Left cardiac atrium (tissue), 4 donors: ENCODE results near the gene USP37. TPM values are rescaled to one million over a fixed set of nuclear protein-coding genes. Genes with fewer than 3 reads are reported as not detected.

ENCODE experiments used
- ATAC-seq, 2 donors: fragments of 200-7000 bp; cut with Tn5 transposase; one replicate each; pipeline ENCODE4 v1.9.1; 2020; ENCODE audit warnings: mild to moderate bottlenecking in 2 of 2, moderate library complexity in 2 of 2
- DNase-seq: peaks from one replicate; pipeline ENCODE4 v3.0.0-alpha.2; 2020
- intact Hi-C, 2 donors: fragments of 100-400 bp; cut with DNase I; formaldehyde crosslinking; loops; one replicate each; pipeline versions ENCODE4 v1.14.1 to v1.15.1; 2022 to 2023
- total RNA-seq, 2 donors: library from RNA; stranded (reverse); fragmentation: NEBNext Ultra II Directional; extraction: Animal tissue kit (Norgen Biotek cat#: 25700); gene quantifications; one replicate each; pipeline ENCODE4 v1.2.1, GENCODE V29; 2021
- donor health status: DM: no; HTN: yes; CAD: no.
- donor health status: DM: no; HTN: yes; CAD: no; lungs with severe emphysema.
- donor health status: DM: yes; HTN: yes; CAD: no.
- donor health status: Dilated cardiomyopathy.

Gene USP37
- total RNA-seq, 2 donors from 2014 or later = 5.6 to 9.4 TPM

GRCh38 chr2:218500501-218501060 lies 67.6 kb downstream of the USP37 start:
- intact Hi-C loops = no loop called here
- ATAC-seq (no peak), DNase-seq (no peak)

GRCh38 chr2:218485986-218486667 lies 82.0 kb downstream of the USP37 start:
- intact Hi-C loops = loop anchor here in 1 of 2 donors (10.0 kb wide), 1 partner anchor 59 kb away; no protein-coding TSS in a partner anchor
- ATAC-seq (no peak), DNase-seq (no peak)

- intact Hi-C loops = loop anchor here in 1 of 2 donors (10.0 kb wide), 1 partner anchor 62 kb away; no protein-coding TSS in a partner anchor
- no peak for DNase-seq
- no peak for ATAC-seq
Observed at GRCh38 chr2:218482651-218483050, 85.5 kb downstream of the USP37 start.

- DNase-seq (no peak), ATAC-seq (no peak)
- intact Hi-C loops = no loop called here
Observed at GRCh38 chr2:218479595-218479994, 88.6 kb downstream of the USP37 start.

DNA sequence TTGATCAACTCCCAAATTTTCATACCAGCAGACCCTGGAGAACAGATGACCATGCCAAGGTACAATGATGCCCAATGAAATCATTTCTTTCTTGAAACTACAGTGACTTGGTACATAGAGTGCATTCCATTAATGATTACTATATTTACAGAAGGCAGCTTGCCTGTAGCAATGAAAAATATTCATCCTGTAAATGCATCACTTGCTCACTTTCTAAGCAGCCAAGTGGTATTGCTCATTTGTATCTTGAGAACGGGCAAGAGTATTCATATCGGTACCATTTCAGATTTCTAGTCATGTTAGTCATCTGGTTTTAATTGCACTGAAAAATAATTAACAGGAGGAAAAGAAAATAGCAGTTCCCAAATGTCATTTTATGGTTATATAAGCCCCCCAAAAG lies 89.6 kb downstream of the USP37 start:
- DNase-seq (no peak), ATAC-seq (no peak)
- intact Hi-C loops = no loop called here

GRCh38 chr2:218477247-218477646 lies 90.9 kb downstream of the USP37 start:
- intact Hi-C loops = no loop called here
- ATAC-seq (no peak), DNase-seq (no peak)

- no peak for DNase-seq
- peak in 1 of 2 donors; percentile 68 for ATAC-seq
- intact Hi-C loops = no loop called here
Observed at GRCh38 chr2:218476676-218477075, 91.5 kb downstream of the USP37 start.

- intact Hi-C loops = no loop called here
- ATAC-seq (peak in 1 of 2 donors; percentile 71), DNase-seq (no peak)
Observed at GRCh38 chr2:218474527-218474926, 93.6 kb downstream of the USP37 start.

- no peak for DNase-seq
- ATAC-seq = peak in 1 of 2 donors; percentile 27
- intact Hi-C loops = no loop called here
Observed at GRCh38 chr2:218472988-218473387, 95.2 kb downstream of the USP37 start.

- ATAC-seq (peak in 1 of 2 donors; percentile 23), DNase-seq (no peak)
- intact Hi-C loops = no loop called here
Observed at GRCh38 chr2:218471982-218472381, 96.2 kb downstream of the USP37 start.

GRCh38 chr2:218471036-218471435 lies 97.1 kb downstream of the USP37 start:
- DNase-seq (no peak), ATAC-seq (no peak)
- intact Hi-C loops = no loop called here

GRCh38 chr2:218470448-218470847 lies 97.7 kb downstream of the USP37 start:
- intact Hi-C loops = no loop called here
- DNase-seq (no peak), ATAC-seq (no peak)

GRCh38 chr2:218465987-218466633 lies 102.0 kb downstream of the USP37 start:
- DNase-seq = no peak
- ATAC-seq = peak; percentile 19 to 44
- intact Hi-C loops = loop anchor here in 1 of 2 donors (5.0 to 10.0 kb wide), 4 partner anchors 59 to 281 kb away; partner anchors contain the start of genes AAMP and PNKD

DNA sequence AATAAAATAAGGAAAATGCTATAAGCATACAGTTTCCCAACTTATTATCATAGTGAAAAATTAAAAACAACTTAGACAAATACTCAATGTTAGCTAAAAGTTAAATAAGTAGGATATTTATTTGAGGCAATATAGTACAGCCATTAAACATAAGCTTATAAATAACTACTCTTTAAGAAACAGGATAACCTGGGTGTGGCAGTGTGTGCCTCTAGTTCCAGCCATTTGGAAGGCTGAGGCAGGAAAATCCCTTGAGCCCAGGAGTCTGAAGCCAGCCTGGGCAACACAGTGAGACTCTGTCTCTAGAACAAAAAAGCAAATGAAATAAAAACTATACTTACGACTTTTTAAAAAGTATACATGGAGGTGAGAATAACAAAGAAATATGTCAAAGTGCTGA lies 109.6 kb downstream of the USP37 start:
- ATAC-seq (no peak), DNase-seq (no peak)
- intact Hi-C loops = no loop called here

- no peak for DNase-seq
- ATAC-seq = no peak
- intact Hi-C loops = no loop called here
Observed at GRCh38 chr2:218456849-218457248, 111.3 kb downstream of the USP37 start.

GRCh38 chr2:218452079-218452478 lies 116.1 kb downstream of the USP37 start:
- no peak for ATAC-seq
- no peak for DNase-seq
- intact Hi-C loops = no loop called here

- ATAC-seq = no peak
- intact Hi-C loops = no loop called here
- no peak for DNase-seq
Observed at GRCh38 chr2:218448934-218449333, 119.2 kb downstream of the USP37 start.

- ATAC-seq (no peak), DNase-seq (no peak)
- intact Hi-C loops = no loop called here
Observed at GRCh38 chr2:218447072-218447471, 121.1 kb downstream of the USP37 start.

GRCh38 chr2:218446547-218446946 lies 121.6 kb downstream of the USP37 start:
- intact Hi-C loops = no loop called here
- ATAC-seq = no peak
- DNase-seq = no peak

DNA sequence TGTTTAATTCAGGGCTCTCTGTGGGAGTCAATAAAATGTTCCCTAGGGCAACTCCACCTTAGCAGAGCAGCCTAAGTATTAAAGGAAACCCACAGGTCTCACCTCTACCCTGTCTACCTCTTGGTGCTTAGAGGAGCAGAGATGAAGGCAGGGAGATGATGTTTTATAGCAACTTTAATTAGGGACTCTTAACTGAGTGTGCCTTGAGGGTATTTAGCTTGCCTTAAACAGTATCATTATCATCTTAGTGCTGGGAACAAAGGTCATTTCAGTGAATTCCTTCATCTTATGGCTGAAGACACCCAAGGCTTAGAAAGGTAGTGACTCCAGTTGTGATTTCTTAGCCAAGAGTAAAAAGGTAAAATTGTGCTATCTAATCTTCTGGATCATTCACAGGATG lies 122.5 kb downstream of the USP37 start:
- ATAC-seq = no peak
- intact Hi-C loops = no loop called here
- no peak for DNase-seq
